ENCODE results near the gene PHLDB3. TPM values are rescaled to one million over a fixed set of nuclear protein-coding genes. Genes with fewer than 3 reads are reported as not detected.

Gene PHLDB3
- total RNA-seq, 1 experiment from 2014 or later, result 9.0 TPM

DNA sequence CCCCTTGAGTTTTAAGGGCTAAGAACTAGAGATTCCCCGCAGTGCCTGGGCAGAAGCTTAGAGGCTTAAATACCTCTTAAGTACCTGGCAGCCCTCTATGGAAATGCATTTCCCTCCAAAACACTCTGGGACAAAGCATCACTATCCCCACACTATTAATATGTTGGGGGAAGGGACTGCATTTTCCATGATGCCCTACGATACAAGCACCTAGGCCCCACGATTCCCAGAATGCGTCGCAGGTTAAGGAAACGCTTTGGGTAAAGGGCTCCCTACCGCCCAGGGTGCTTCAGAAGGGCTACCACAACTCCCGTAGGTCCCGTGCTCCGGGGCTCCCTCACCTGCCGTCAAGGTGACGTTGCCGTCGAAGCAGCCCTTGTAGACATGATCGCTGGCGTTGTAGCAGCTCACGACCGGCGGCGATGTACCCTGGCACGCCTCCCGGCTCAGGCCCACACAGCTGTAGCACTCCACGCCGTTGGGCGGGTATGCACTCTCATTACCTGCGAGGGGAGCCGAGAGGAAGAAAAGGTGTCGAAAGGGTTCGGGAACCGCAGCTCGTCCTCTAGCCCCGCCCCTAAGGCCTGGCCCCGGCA, 41.7 kb downstream of the PHLDB3 start:
- Histone ChIP-seq H3K27ac (ENCODE audit: low read depth, low read length, poor library complexity, severe bottlenecking) (no peak overlapping the region), H3K4me3 (ENCODE audit: low read depth, low read length, poor library complexity, severe bottlenecking) (peak overlapping the region; percentile 67), H3K27me3 (replicated peaks; ENCODE audit: insufficient read depth, low read depth, low read length, poor library complexity) (no peaks in the 10 kb centered on the region), H3K9me3 (ENCODE audit: low read depth, low read length, poor library complexity, severe bottlenecking) (no peaks in the 10 kb centered on the region), H3K4me1 (ENCODE audit: insufficient read depth, low read length, poor library complexity, severe bottlenecking) (no peaks in the 10 kb centered on the region), H3K36me3 (ENCODE audit: insufficient read depth, low read length, poor library complexity, severe bottlenecking) (no peaks in the 10 kb centered on the region)
- DNase-seq (ENCODE audit: low spot score), result no peak
- intact Hi-C loops (cut with micrococcal nuclease; ENCODE audit: unreplicated experiment), result no loop called here
- ChIA-PET POLR2A (ENCODE audit: low non-redundant PET) (interaction anchor here (0.6 to 0.8 kb wide), 2 partner anchors 11 to 25 kb away, joined by 8 to 9 read pairs; no protein-coding TSS in a partner anchor), CTCF (interaction anchor here (0.5 to 1.3 kb wide), 3 partner anchors 16 to 249 kb away, joined by 3 to 4 read pairs (median 4); no protein-coding TSS in a partner anchor)
- no TSS peak for BruUV-seq (replicated peaks)
- TF ChIP-seq, protein P1, sequence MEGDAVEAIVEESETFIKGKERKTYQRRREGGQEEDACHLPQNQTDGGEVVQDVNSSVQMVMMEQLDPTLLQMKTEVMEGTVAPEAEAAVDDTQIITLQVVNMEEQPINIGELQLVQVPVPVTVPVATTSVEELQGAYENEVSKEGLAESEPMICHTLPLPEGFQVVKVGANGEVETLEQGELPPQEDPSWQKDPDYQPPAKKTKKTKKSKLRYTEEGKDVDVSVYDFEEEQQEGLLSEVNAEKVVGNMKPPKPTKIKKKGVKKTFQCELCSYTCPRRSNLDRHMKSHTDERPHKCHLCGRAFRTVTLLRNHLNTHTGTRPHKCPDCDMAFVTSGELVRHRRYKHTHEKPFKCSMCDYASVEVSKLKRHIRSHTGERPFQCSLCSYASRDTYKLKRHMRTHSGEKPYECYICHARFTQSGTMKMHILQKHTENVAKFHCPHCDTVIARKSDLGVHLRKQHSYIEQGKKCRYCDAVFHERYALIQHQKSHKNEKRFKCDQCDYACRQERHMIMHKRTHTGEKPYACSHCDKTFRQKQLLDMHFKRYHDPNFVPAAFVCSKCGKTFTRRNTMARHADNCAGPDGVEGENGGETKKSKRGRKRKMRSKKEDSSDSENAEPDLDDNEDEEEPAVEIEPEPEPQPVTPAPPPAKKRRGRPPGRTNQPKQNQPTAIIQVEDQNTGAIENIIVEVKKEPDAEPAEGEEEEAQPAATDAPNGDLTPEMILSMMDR (conservative IDR thresholded peaks at IDR 0.05; ENCODE audit: low read depth, low read length), result no peak
- no peak for TF ChIP-seq EZH2 (IDR thresholded peaks at IDR 0.05; ENCODE audit: borderline replicate concordance, low read depth, low read length, poor library complexity, severe bottlenecking)

GRCh38 chr19:43462383-43462782, 42.2 kb downstream of the PHLDB3 start:
- TF ChIP-seq, protein P1 (conservative IDR thresholded peaks at IDR 0.05; ENCODE audit: low read depth, low read length), result no peak
- TF ChIP-seq EZH2 (IDR thresholded peaks at IDR 0.05; ENCODE audit: borderline replicate concordance, low read depth, low read length, poor library complexity, severe bottlenecking), result no peak
- no TSS peak for BruUV-seq (replicated peaks)
- Histone ChIP-seq H3K4me1 (ENCODE audit: insufficient read depth, low read length, poor library complexity, severe bottlenecking) (no peaks in the 10 kb centered on the region), H3K27ac (ENCODE audit: low read depth, low read length, poor library complexity, severe bottlenecking) (no peak overlapping the region), H3K4me3 (ENCODE audit: low read depth, low read length, poor library complexity, severe bottlenecking) (no peak overlapping the region), H3K27me3 (replicated peaks; ENCODE audit: insufficient read depth, low read depth, low read length, poor library complexity) (no peaks in the 10 kb centered on the region), H3K36me3 (ENCODE audit: insufficient read depth, low read length, poor library complexity, severe bottlenecking) (no peaks in the 10 kb centered on the region), H3K9me3 (ENCODE audit: low read depth, low read length, poor library complexity, severe bottlenecking) (no peaks in the 10 kb centered on the region)
- no peak for DNase-seq (ENCODE audit: low spot score)
- ChIA-PET CTCF (no interaction called here), POLR2A (ENCODE audit: low non-redundant PET) (no interaction called here)
- intact Hi-C loops (cut with micrococcal nuclease; ENCODE audit: unreplicated experiment), result no loop called here

GRCh38 chr19:43461303-43461702, 43.2 kb downstream of the PHLDB3 start:
- Histone ChIP-seq H3K4me1 (ENCODE audit: insufficient read depth, low read length, poor library complexity, severe bottlenecking) (no peaks in the 10 kb centered on the region), H3K4me3 (ENCODE audit: low read depth, low read length, poor library complexity, severe bottlenecking) (no peak overlapping the region), H3K27ac (ENCODE audit: low read depth, low read length, poor library complexity, severe bottlenecking) (no peak overlapping the region), H3K27me3 (replicated peaks; ENCODE audit: insufficient read depth, low read depth, low read length, poor library complexity) (no peaks in the 10 kb centered on the region), H3K9me3 (ENCODE audit: low read depth, low read length, poor library complexity, severe bottlenecking) (no peaks in the 10 kb centered on the region), H3K36me3 (ENCODE audit: insufficient read depth, low read length, poor library complexity, severe bottlenecking) (no peaks in the 10 kb centered on the region)
- DNase-seq (ENCODE audit: low spot score), result no peak
- intact Hi-C loops (cut with micrococcal nuclease; ENCODE audit: unreplicated experiment), result no loop called here
- TF ChIP-seq, protein P1 (conservative IDR thresholded peaks at IDR 0.05; ENCODE audit: low read depth, low read length), result no peak
- TF ChIP-seq EZH2 (IDR thresholded peaks at IDR 0.05; ENCODE audit: borderline replicate concordance, low read depth, low read length, poor library complexity, severe bottlenecking), result no peak
- no TSS peak for BruUV-seq (replicated peaks)
- POLR2A ChIA-PET (ENCODE audit: low non-redundant PET), result no interaction called here
- CTCF ChIA-PET, result interaction anchor here (0.6 kb wide), 1 partner anchor 75 kb away, joined by 3 read pairs; no protein-coding TSS in a partner anchor

Measured in A673 (cell line).